ENCODE measurements around the gene CNPY1.

- TF ChIP-seq CTCF (IDR thresholded peaks at IDR 0.05; ENCODE audit: poor library complexity): no peak
- TF ChIP-seq EZH2 (IDR thresholded peaks at IDR 0.05; ENCODE audit: borderline replicate concordance): peak; percentile 91
Observed at GRCh38 chr7:155466814-155467733, 79.3 kb downstream of the CNPY1 start.

Data from hepatocyte (in vitro differentiated cells).